GM21825 (cell line): ENCODE data around the gene TRIAP1.
A peak's percentile ranks its signal among the peaks of the same experiment; 100 is the strongest.
"Not testable (repeated sequence)": the region's sequence is repeated elsewhere in the genome, so short reads cannot be mapped to it uniquely, and the experiment has no call there.

Experiments used
- ATAC-seq: cut with Tn5 transposase; IDR thresholded peaks from one replicate; pipeline ENCODE4 v1.9.1; 2021; ENCODE audit warnings: mild to moderate bottlenecking, moderate library complexity; ENCODE audit not compliant: unreplicated experiment

The TRIAP1 gene

DNA sequence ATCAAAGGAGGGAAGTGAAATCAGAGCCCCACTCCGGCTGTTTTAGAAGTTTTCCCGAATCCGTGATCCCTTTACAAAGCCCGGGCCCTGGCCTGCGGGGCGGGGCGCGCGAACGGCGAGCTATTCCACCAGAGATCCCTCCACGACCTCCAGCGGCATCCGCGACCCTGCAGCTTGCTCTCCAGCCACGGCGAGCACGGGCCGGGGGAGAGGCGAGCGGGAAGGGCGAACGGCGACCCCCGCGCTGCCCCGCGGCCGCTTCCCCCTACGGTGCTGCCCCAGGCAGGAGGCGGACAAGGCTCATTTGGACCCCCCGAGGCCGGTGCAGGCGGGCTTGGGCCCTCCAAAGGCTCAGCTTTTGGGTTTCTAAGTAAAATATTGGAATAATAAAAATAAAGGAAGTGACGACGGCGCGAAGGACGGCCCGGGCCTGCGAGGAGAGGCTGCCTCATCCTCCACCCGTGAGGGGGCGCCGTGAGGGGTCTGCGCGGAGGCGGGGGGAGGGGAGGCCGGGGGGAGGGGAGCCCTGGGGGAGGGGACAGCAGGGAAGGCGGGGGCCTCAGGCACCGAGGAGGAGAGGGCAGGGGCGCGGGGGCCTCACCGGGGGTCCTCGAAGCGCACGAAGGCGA lies 22.8 kb upstream of the TRIAP1 start:
- ATAC-seq = peak; percentile 16

DNA sequence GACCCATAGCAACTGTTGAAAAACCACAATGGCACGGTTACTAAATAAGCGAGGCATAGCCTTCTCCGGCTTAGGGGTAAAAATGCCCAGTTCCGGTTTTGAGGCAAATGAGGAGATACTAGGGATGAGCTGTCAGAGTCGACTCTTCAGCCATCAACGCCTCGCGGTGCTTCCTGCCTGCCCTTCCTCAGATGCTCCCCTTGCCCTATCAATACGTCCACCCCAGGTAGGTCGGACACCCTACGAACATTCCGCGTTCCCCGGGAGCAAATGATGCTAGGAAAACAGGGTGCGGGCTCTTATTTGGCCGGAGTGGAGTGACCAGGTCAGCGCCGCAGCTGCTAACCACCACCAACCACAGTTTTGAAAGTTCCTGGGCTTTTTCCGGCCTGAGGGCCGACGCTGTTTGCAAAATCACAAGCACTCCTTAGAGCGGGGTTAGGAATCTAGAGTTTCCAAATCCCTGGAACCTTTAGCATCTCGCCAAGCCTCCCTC lies 22.2 kb upstream of the TRIAP1 start:
- no peak for ATAC-seq

GRCh38 chr12:120467439-120467838 lies 21.3 kb upstream of the TRIAP1 start:
- no peak for ATAC-seq

DNA sequence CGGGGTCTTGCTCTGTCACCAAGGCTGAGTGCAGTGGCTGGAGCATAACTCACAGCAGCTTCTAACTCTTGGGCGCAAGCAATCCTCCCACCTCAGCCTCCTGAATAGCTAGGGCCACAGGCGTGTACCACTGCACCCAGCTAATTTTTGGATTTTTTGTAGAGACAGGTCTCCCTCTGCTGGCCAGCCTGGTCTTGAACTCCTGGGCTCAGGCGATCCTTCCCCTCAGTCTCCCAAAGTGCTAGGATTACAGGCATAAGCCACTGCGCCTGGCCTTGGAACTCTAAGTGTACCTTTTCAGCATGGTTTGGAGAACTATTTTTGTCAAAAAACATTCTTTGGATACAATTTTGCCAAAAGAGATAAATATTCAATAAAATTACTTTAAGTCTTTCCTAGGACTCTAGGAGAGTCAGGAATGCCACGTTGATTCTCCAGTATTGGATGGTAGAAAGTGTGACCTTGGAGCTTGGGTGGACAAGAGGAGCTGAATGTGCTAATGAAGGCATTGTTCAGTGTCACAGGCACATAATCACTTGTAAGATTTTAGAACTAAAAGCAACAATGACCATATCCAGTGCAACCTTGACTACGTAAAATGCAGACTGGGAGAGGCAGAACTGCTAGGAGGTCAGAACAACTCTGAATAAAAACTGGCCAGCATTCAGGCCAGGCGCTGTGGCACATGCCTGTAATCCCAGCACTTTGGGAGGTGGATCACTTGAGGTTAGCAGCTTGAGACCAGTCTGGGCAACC lies 20.6 kb upstream of the TRIAP1 start:
- no peak for ATAC-seq

- no peak for ATAC-seq
Observed at GRCh38 chr12:120465756-120466155, 19.6 kb upstream of the TRIAP1 start.

DNA sequence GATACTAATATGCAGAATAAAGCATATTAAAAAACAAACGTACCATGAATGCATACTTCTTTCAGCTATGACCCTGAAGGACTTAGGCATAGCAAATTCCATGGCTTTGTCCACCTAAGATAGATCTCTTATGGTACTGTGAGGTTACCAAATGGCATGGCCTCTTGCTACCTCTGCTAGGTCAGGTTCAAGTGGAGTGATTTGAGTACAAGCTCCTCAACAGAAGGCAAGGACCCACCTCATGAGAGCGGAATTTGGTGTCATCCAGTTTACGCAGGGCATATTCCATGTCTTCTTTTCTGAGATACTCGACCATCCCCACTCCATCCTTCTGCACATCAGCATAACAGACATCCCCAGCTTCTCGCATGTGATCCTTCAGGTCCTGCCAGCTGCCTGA lies 17.5 kb upstream of the TRIAP1 start:
- no peak for ATAC-seq

- no peak for ATAC-seq
Observed at GRCh38 chr12:120462099-120462640, 16.0 kb upstream of the TRIAP1 start.

DNA sequence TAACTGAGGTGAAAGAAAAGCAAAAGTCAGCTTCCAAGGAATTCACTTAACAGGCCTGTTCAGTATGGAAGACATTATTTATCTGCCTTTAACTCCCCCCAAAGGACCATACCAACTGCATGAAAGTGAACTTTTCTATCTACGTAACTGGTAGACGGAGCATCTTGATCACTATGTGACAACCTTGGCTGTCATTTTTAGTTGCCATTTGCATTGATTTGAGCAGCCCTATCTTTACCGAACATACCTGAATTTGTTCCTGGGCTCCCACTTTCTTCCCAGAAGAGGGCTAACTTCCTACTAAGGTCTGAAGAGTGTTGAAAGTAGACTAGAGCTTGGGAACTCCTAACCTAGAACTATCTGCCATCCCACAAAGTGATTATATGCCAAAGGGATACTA lies 14.0 kb upstream of the TRIAP1 start:
- ATAC-seq = no peak

GRCh38 chr12:120457133-120457532 lies 10.9 kb upstream of the TRIAP1 start:
- no peak for ATAC-seq

GRCh38 chr12:120455302-120455701 lies 9.1 kb upstream of the TRIAP1 start:
- no peak for ATAC-seq

DNA sequence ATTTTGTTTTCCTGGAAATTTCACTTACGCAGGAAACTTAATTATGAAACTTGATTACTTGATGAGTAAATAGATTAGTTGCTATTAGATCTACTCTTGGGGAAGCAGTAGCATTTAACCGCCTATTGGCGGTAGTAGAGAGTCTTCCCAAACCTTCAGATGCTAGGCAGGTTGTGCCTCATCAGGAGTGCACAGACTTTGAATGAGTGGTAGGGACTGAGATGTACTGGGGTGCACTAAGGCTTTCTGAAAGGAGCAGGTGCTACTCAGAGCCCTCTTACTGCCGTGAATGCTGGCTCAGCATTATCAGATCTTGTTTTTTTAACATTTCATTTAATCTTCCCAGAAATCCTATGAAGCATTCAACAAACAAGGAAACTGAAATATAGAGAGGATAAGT lies 7.8 kb upstream of the TRIAP1 start:
- no peak for ATAC-seq

- no peak for ATAC-seq
Observed at GRCh38 chr12:120453060-120453750, 7.0 kb upstream of the TRIAP1 start.

DNA sequence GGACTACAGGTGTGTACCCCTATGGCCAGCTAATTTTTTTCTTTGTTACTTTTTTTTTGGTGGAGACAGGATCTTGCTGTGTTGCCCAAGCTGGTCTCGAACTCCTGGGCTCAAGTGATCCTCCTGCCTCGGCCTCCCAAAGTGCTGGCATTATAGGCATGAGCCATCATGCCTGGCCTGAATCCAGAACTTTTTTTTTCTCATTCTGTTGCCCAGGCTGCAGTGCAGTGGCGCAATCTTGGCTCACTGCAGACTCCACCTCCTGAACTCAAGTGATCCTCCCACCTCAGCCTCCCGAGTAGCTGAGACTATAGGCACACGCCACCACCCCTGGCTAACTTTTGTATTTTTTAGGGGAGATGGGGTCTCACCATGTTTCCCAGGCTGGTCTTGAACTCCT lies 6.3 kb upstream of the TRIAP1 start:
- ATAC-seq = not testable (repeated sequence)

DNA sequence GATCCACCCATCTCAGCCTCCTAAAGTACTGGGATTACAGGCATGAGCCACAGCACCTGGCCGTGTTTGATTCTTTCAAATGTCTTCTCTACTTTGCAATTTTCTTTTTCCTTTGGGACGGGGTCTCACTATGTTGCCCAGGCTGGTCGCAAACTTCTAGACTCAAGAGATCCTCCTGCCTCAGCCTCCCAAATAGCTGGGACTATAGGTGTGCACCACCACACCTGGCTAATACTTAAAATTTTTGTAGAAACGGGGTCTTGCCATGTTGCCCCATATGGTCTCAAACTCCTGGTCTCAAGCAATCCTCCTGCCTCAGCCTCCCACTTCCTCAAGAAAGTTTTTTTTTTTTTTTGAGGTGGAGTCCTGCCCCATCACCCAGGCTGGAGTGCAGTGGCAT lies 1.8 kb upstream of the TRIAP1 start:
- ATAC-seq = no peak

GRCh38 chr12:120446844-120447178 lies 627 bp upstream of the TRIAP1 start:
- ATAC-seq = not testable (repeated sequence)

- no peak for ATAC-seq
Observed at GRCh38 chr12:120444676-120445075, 1.5 kb downstream of the TRIAP1 start.

- ATAC-seq = peak; percentile 26
Observed at GRCh38 chr12:120439646-120440247, 6.4 kb downstream of the TRIAP1 start.

GRCh38 chr12:120438495-120439198 lies 7.5 kb downstream of the TRIAP1 start:
- no peak for ATAC-seq

GRCh38 chr12:120437735-120438494 lies 8.3 kb downstream of the TRIAP1 start, which contains the start of gene COX6A1:
TSS of gene COX6A1 (plus strand) at chr12:120438113. CDS start at chr12:120438127, 14 bp downstream.
- peak; percentile 92 for ATAC-seq
